Astrocyte of the cerebellum (primary cell): ENCODE measurements around the gene STK16.
"Not testable (repeated sequence)": the region's sequence is repeated elsewhere in the genome, so short reads cannot be mapped to it uniquely, and the experiment has no call there.

ENCODE experiments used
- DNase-seq: peaks from one replicate; pipeline ENCODE4 v3.0.0-alpha.2; 2011; ENCODE audit warnings: low read depth
- H3K4me3 ChIP-seq: 2 replicates; pipeline ENCODE4 v1.5.1; 2011; ENCODE audit warnings: mild to moderate bottlenecking, low read depth, low read length, moderate library complexity
- in situ Hi-C: cut with HindIII; loops from 2 replicates; pipeline ENCODE4 v1.10.0; 2017; ENCODE audit warnings: low sequenced_read_pairs
- TF ChIP-seq, protein P1 (sequence below): IDR thresholded peaks from 2 replicates; pipeline ENCODE4 v1.5.1; 2012; ENCODE audit warnings: low read length, low read depth, moderate library complexity, mild to moderate bottlenecking; ENCODE audit errors: missing control alignments

The STK16 gene

DNA sequence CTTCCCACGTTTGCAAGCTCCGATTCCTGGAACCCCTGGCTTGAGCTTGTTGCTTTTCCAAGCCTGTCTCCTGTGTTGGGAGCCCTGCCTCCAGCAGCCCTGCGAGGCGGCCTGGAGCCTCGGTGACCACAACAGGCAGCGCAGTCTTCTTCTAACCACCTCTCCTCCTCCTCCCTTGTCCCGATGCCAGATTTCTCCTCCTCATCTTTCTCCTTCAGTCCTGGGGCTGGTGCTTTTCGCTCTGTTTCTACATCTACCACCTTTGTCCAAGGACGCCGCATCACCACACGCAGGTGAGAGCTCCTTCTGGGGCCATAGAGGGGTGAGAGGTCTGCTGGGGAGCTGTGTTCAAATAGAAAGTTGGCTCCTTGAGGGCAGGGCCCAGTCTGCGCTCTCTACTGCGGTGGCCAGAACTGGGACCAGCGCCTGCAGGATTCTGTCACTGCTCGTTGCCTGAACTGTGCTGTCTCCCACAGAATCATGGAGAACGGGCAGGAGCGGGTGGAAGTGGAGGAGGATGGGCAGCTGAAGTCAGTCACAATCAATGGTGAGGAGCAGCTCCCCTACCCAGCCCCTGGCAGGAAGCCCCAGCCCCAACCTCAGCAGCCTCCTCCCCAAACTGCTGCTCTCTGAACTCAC lies 37.8 kb downstream of the STK16 start:
- no peak for DNase-seq
- in situ Hi-C loops, result no loop called here
- TF ChIP-seq, protein P1, sequence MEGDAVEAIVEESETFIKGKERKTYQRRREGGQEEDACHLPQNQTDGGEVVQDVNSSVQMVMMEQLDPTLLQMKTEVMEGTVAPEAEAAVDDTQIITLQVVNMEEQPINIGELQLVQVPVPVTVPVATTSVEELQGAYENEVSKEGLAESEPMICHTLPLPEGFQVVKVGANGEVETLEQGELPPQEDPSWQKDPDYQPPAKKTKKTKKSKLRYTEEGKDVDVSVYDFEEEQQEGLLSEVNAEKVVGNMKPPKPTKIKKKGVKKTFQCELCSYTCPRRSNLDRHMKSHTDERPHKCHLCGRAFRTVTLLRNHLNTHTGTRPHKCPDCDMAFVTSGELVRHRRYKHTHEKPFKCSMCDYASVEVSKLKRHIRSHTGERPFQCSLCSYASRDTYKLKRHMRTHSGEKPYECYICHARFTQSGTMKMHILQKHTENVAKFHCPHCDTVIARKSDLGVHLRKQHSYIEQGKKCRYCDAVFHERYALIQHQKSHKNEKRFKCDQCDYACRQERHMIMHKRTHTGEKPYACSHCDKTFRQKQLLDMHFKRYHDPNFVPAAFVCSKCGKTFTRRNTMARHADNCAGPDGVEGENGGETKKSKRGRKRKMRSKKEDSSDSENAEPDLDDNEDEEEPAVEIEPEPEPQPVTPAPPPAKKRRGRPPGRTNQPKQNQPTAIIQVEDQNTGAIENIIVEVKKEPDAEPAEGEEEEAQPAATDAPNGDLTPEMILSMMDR, result no peak
- H3K4me3 ChIP-seq, result no peak overlapping the region

DNA sequence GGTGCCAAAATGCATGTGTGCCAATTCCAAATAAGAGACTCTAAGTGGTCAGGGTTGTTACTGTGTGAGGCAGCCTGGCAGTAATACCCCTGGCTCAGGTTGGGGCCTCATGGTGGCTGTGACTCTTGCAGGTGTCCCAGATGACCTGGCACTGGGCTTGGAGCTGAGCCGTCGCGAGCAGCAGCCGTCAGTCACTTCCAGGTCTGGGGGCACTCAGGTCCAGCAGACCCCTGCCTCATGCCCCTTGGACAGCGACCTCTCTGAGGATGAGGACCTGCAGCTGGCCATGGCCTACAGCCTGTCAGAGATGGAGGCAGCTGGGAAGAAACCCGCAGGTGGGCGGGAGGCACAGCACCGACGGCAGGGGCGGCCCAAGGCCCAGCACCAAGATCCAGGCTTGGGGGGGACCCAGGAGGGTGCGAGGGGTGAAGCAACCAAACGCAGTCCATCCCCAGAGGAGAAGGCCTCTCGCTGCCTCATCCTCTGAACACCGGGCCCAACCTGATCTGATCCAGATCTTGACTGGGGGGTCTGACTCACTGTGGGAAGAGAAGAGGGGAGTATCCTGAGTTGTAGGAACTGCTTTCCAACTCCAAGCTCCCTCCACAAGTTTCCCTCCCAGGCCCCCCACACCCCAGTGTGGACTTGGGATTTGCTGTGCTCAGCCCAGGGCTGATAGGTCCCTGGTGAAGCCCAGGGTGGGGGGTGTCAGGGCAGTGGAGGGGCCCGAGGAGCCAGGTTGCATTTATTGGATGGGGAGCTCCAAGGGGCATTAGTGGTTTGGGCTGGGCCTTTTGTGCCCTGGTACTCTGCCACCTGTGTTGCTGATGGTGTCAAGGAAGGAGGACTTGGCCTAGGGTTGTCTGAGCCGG lies 39.5 kb downstream of the STK16 start:
- TF ChIP-seq, protein P1, result no peak
- H3K4me3 ChIP-seq, result no peak overlapping the region
- DNase-seq, result no peak
- in situ Hi-C loops, result no loop called here

DNA sequence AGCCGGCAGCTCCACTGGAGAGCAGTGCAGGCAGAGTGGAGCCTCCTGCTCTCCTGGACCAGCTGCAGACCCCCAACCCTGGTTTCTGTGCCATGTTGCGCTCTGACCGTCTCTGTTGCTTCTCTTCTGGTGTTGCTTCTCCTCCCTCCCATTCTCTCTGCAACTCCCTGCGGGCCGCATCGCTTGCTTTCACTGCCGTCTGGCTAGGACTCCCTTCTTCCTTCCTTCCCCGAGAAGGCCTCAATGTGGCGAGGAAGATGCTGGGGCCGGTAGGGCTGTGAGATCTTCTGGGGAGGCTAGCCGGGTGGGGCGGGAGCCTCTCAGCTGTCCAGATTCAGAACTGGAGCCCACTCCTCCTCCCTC lies 40.1 kb downstream of the STK16 start:
- TF ChIP-seq, protein P1, result no peak
- in situ Hi-C loops, result no loop called here
- DNase-seq, result no peak
- no peak overlapping the region for H3K4me3 ChIP-seq

DNA sequence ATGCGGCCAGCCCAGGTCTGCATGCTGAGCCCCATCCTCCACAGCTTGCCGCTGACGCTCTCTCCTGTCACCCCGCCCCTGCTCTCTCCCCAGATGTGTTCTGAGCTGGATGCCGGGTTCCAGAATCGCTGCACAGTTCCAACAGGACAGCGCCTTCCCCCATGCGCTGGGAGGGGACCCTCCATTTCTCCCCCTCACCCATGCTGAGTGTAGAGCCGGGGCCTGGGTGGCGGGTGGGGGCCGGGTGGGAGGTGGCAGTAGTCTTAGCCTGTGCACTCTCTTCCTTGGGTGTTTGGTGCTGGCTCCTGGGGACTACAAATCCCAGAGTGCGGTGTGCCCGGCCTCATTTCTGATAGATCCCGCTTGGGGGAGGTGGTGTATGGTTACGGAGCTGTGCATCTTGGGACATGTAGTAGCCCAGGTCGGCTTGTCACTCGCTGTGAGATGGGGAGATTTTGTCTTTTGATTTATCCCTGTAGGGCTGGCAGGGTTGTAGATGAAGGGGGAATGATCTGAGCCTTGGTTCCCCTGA lies 40.7 kb downstream of the STK16 start:
- in situ Hi-C loops, result no loop called here
- TF ChIP-seq, protein P1, result no peak
- no peak for DNase-seq
- H3K4me3 ChIP-seq, result no peak overlapping the region

- TF ChIP-seq, protein P1, result no peak
- in situ Hi-C loops, result no loop called here
- H3K4me3 ChIP-seq, result no peak overlapping the region
- no peak for DNase-seq
Measured at GRCh38 chr2:219286436-219287115, 41.3 kb downstream of the STK16 start.

DNA sequence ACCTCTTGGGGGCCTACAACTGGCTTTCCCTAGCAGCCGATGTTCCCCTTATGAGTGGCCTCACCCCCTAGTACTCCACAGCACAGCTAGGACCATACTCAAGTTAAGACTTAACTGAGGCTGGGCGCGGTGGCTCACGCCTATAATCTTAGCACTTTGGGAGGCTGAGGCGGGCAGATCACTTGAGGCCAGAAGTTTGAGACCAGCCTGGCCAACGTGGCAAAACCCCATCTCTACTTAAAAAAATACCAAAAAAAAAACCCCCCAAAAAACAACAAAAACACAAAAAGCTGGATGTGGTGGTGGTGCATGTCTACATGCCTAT lies 41.8 kb downstream of the STK16 start:
- in situ Hi-C loops, H3K4me3 ChIP-seq, DNase-seq: not testable (repeated sequence)
